Esophagus muscularis mucosa (tissue), 4 donors: ENCODE data around the gene GABPB2.

ENCODE experiments used
- CTCF ChIP-seq, 3 experiments: fragments of 200-600 bp in 2 of 3; fragments of 450-650 bp in 1 of 3; sonication (generic) in 2 of 3; IDR thresholded peaks; one replicate each; pipeline ENCODE4 v1.5.1; 2017 to 2019; ENCODE audit warnings: antibody characterized with exemption in 3 of 3, mild to moderate bottlenecking in 2 of 3, moderate library complexity in 1 of 3
- EP300 ChIP-seq: sonication (generic); formaldehyde crosslinking; IDR thresholded peaks from one replicate; pipeline ENCODE4 v1.6.1; 2017; ENCODE audit warnings: antibody characterized with exemption
- POLR2A ChIP-seq: fragments of 450-650 bp; IDR thresholded peaks from one replicate; pipeline ENCODE4 v1.6.1; 2017; ENCODE audit warnings: antibody characterized with exemption, moderate library complexity, mild to moderate bottlenecking, low read depth
- POLR2AphosphoS5 ChIP-seq, 2 donors: sonication (generic); formaldehyde crosslinking; IDR thresholded peaks; one replicate each; pipeline ENCODE4 v1.6.1; 2017; ENCODE audit warnings: antibody characterized with exemption in 2 of 2

GRCh38 chr1:151128800-151129199 is 58.2 kb downstream of the GABPB2 start:
- no peak for TF ChIP-seq CTCF (IDR thresholded peaks at IDR 0.05)
- TF ChIP-seq POLR2A: no peak
- no peak for TF ChIP-seq EP300
- no peak for TF ChIP-seq POLR2AphosphoS5 (IDR thresholded peaks at IDR 0.05)
